ENCODE measurements around the gene B4GALNT2.
"Not testable (repeated sequence)": the region's sequence is repeated elsewhere in the genome, so short reads cannot be mapped to it uniquely, and the experiment has no call there.

B4GALNT2 gene

GRCh38 chr17:49180998-49181635 is 48.5 kb downstream of the B4GALNT2 start:
- DNase-seq (ENCODE audit: low read depth, low spot score): no peak

- DNase-seq (ENCODE audit: low read depth, low spot score): no peak
Observed at GRCh38 chr17:49183341-49183740, 50.8 kb downstream of the B4GALNT2 start.

- DNase-seq (ENCODE audit: low read depth, low spot score): no peak
Observed at GRCh38 chr17:49183801-49184200, 51.2 kb downstream of the B4GALNT2 start.

- not testable (repeated sequence) for DNase-seq (ENCODE audit: low read depth, low spot score)
Observed at GRCh38 chr17:49184522-49184921, 52.0 kb downstream of the B4GALNT2 start.

GRCh38 chr17:49185381-49185780 is 52.8 kb downstream of the B4GALNT2 start:
- DNase-seq (ENCODE audit: low read depth, low spot score): not testable (repeated sequence)

- no peak for DNase-seq (ENCODE audit: low read depth, low spot score)
Observed at GRCh38 chr17:49187301-49187700, 54.7 kb downstream of the B4GALNT2 start.

GRCh38 chr17:49190932-49191331 is 58.4 kb downstream of the B4GALNT2 start:
- DNase-seq (ENCODE audit: low read depth, low spot score): no peak

GRCh38 chr17:49191409-49191916 is 58.9 kb downstream of the B4GALNT2 start:
- no peak for DNase-seq (ENCODE audit: low read depth, low spot score)

- no peak for DNase-seq (ENCODE audit: low read depth, low spot score)
Observed at GRCh38 chr17:49191917-49192741, 59.6 kb downstream of the B4GALNT2 start.

GRCh38 chr17:49193513-49194296 is 61.1 kb downstream of the B4GALNT2 start:
- no peak for DNase-seq (ENCODE audit: low read depth, low spot score)

GRCh38 chr17:49194297-49194607 is 61.7 kb downstream of the B4GALNT2 start:
- no peak for DNase-seq (ENCODE audit: low read depth, low spot score)

GRCh38 chr17:49195751-49196150 is 63.2 kb downstream of the B4GALNT2 start:
- DNase-seq (ENCODE audit: low read depth, low spot score): no peak

- DNase-seq (ENCODE audit: low read depth, low spot score): no peak
Observed at GRCh38 chr17:49196520-49196919, 64.0 kb downstream of the B4GALNT2 start.

GRCh38 chr17:49197346-49197998 is 64.9 kb downstream of the B4GALNT2 start:
- no peak for DNase-seq (ENCODE audit: low read depth, low spot score)

- no peak for DNase-seq (ENCODE audit: low read depth, low spot score)
Observed at GRCh38 chr17:49198211-49198610, 65.6 kb downstream of the B4GALNT2 start.

GRCh38 chr17:49200423-49201083 is 68.0 kb downstream of the B4GALNT2 start:
- no peak for DNase-seq (ENCODE audit: low read depth, low spot score)

GRCh38 chr17:49201481-49201927 is 68.9 kb downstream of the B4GALNT2 start:
- DNase-seq (ENCODE audit: low read depth, low spot score): no peak

- no peak for DNase-seq (ENCODE audit: low read depth, low spot score)
Observed at GRCh38 chr17:49203796-49204195, 71.2 kb downstream of the B4GALNT2 start.

- no peak for DNase-seq (ENCODE audit: low read depth, low spot score)
Observed at GRCh38 chr17:49204516-49204915, 71.9 kb downstream of the B4GALNT2 start.

- no peak for DNase-seq (ENCODE audit: low read depth, low spot score)
Observed at GRCh38 chr17:49209061-49209571, 76.5 kb downstream of the B4GALNT2 start.
